ENCODE results near the gene NCAPD3.

DNA sequence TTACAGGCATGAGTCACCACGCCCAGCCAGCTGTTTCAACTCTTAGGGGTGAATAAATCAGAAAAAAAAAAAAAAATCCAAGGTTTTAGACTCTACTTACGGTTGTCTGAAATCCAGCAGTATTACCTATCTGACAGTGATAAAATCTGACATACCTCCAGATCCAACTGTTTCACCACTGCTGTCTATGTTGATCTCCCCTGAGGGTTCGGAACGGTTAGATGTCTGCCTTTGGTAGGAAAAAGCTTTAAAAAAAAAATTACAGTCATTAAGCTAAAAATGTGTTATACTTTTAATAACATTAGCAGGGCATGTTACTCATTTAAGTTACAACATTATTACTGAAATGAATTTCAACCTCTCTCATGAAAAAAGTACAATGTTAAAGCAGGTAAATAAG lies 21.1 kb downstream of the NCAPD3 start:
- TF ChIP-seq, protein P1, sequence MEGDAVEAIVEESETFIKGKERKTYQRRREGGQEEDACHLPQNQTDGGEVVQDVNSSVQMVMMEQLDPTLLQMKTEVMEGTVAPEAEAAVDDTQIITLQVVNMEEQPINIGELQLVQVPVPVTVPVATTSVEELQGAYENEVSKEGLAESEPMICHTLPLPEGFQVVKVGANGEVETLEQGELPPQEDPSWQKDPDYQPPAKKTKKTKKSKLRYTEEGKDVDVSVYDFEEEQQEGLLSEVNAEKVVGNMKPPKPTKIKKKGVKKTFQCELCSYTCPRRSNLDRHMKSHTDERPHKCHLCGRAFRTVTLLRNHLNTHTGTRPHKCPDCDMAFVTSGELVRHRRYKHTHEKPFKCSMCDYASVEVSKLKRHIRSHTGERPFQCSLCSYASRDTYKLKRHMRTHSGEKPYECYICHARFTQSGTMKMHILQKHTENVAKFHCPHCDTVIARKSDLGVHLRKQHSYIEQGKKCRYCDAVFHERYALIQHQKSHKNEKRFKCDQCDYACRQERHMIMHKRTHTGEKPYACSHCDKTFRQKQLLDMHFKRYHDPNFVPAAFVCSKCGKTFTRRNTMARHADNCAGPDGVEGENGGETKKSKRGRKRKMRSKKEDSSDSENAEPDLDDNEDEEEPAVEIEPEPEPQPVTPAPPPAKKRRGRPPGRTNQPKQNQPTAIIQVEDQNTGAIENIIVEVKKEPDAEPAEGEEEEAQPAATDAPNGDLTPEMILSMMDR (IDR thresholded peaks at IDR 0.05) = no peak
- TF ChIP-seq POLR2A (IDR thresholded peaks at IDR 0.05) = no peak

Measured in ovary (tissue), 3 donors.